Neural crest cell (in vitro differentiated cells): Measurements from ENCODE around the gene CAPN3. TPM values are rescaled to one million over a fixed set of nuclear protein-coding genes. Genes with fewer than 3 reads are reported as not detected.
A peak's percentile ranks its signal among the peaks of the same experiment; 100 is the strongest.

ENCODE experiments used
- DNase-seq: peaks from one replicate; pipeline ENCODE4 v3.0.0; 2021; ENCODE audit warnings: low read depth, mixed read lengths, low spot score
- H3K27ac Mint-ChIP-seq: one replicate; pipeline ENCODE4 v1.8.0; 2021; ENCODE audit warnings: mild to moderate bottlenecking, mixed read lengths; ENCODE audit not compliant: unreplicated experiment
- H3K27me3 Mint-ChIP-seq: 2 replicates; pipeline ENCODE4 v1.8.0; 2021; ENCODE audit warnings: low read depth, mild to moderate bottlenecking, mixed read lengths
- H3K36me3 Mint-ChIP-seq: 2 replicates; pipeline ENCODE4 v1.8.0; 2021; ENCODE audit warnings: low read depth, mild to moderate bottlenecking, mixed read lengths
- H3K4me1 Mint-ChIP-seq: 2 replicates; pipeline ENCODE4 v1.8.0; 2021; ENCODE audit warnings: mixed read lengths
- H3K4me3 Mint-ChIP-seq: one replicate; pipeline ENCODE4 v1.8.0; 2021; ENCODE audit warnings: mild to moderate bottlenecking, mixed read lengths
- H3K9me3 Mint-ChIP-seq: 2 replicates; pipeline ENCODE4 v1.8.0; 2021; ENCODE audit warnings: mixed read lengths
- CTCF ChIP-seq: fragments of 200-600 bp; sonication (generic); conservative IDR thresholded peaks from 2 replicates; pipeline ENCODE4 v1.5.0; 2021; ENCODE audit warnings: antibody characterized with exemption, mild to moderate bottlenecking
- total RNA-seq: library from RNA; stranded (reverse); gene quantifications from 2 replicates; pipeline ENCODE4 v1.2.1, GENCODE V29; 2021

CAPN3 gene
- total RNA-seq, 1 donor from 2014 or later, result 2.7 TPM

DNA sequence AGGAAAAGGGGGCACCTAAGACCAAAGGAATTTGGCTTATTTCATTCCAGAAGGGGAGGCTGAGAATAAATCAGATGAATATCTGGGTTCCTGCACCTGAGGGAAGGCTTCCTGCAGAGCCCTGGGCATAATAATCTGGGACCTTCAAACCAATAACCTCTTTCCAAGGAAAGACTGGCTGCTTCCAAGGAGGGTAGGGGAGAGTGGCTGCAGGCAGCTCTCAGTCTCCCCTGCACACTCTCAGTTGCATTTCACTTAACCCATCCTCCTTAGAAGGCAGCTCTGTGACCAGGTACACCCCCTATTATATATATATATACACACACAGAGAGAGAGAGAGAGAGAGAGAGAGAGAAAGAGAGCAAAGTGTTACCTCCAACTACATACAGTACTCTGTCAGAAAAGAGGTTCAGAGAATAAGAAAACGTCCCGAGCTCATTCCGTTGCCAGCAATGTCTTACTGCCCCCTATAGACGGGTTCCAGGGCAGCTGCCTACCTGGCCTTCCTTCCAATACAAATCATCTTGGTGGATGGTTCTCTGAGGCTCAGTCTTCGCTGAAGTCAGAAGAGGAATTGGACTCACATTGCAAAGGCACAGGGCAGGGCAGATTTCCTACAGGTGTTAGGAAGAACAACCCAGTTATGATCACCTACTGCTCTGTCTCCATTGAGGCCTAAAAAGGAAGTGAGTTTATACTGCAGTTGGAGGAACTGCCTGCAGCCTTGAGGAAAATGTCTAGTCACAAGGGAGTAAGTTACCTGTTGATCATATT, 26.1 kb downstream of the CAPN3 start:
- Mint-ChIP-seq H3K36me3 (no peaks in the 10 kb centered on the region), H3K4me3 (no peak overlapping the region), H3K4me1 (peaks cover 21% of the 10 kb centered on the region), H3K27me3 (no peaks in the 10 kb centered on the region), H3K27ac (no peak overlapping the region), H3K9me3 (no peaks in the 10 kb centered on the region)
- peak; percentile 70 for TF ChIP-seq CTCF
- peak; percentile 40 for DNase-seq

GRCh38 chr15:42385980-42386700, 26.8 kb downstream of the CAPN3 start:
- no peak for DNase-seq
- H3K36me3 Mint-ChIP-seq, result no peaks in the 10 kb centered on the region
- no peaks in the 10 kb centered on the region for H3K27me3 Mint-ChIP-seq
- no peak overlapping the region for H3K27ac Mint-ChIP-seq
- no peak for TF ChIP-seq CTCF
- no peaks in the 10 kb centered on the region for H3K9me3 Mint-ChIP-seq
- H3K4me1 Mint-ChIP-seq, result peaks cover 21% of the 10 kb centered on the region
- H3K4me3 Mint-ChIP-seq, result no peak overlapping the region

- no peak overlapping the region for H3K4me3 Mint-ChIP-seq
- H3K27me3 Mint-ChIP-seq, result no peaks in the 10 kb centered on the region
- peaks cover 25% of the 10 kb centered on the region for H3K4me1 Mint-ChIP-seq
- no peak for TF ChIP-seq CTCF
- no peak for DNase-seq
- no peaks in the 10 kb centered on the region for H3K36me3 Mint-ChIP-seq
- H3K27ac Mint-ChIP-seq, result peak overlapping the region; percentile 2
- H3K9me3 Mint-ChIP-seq, result no peaks in the 10 kb centered on the region
Observed at GRCh38 chr15:42387603-42388002, 28.3 kb downstream of the CAPN3 start.

GRCh38 chr15:42392309-42393024, 33.2 kb downstream of the CAPN3 start:
- H3K4me1 Mint-ChIP-seq, result peaks cover 8% of the 10 kb centered on the region
- no peaks in the 10 kb centered on the region for H3K27me3 Mint-ChIP-seq
- no peak for TF ChIP-seq CTCF
- no peaks in the 10 kb centered on the region for H3K9me3 Mint-ChIP-seq
- no peaks in the 10 kb centered on the region for H3K36me3 Mint-ChIP-seq
- H3K27ac Mint-ChIP-seq, result peak overlapping the region; percentile 83
- DNase-seq, result peak; percentile 35
- no peak overlapping the region for H3K4me3 Mint-ChIP-seq

DNA sequence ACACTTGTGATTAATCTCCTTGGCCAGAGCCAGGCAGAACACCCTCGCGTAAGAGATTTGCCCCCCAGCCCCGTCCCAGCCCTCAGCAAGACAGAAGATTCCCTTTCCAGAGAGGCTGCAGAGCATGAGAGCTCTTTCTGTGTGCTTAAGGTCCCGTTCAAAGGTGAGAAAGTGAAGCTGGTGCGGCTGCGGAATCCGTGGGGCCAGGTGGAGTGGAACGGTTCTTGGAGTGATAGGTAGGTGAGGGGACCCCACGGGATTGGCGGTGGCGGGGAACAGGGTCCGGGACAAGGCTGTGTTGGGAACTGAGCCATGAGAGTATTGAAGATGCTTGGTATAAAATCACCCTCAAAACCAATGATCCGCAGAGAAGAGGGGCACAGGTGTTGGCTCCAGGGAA, 34.8 kb downstream of the CAPN3 start:
- no peak overlapping the region for H3K4me3 Mint-ChIP-seq

More for the DNA sequence above, 34.8 kb downstream of the CAPN3 start:
- no peak for TF ChIP-seq CTCF
- DNase-seq, result no peak
- H3K36me3 Mint-ChIP-seq, result no peaks in the 10 kb centered on the region
- peaks cover 8% of the 10 kb centered on the region for H3K4me1 Mint-ChIP-seq
- no peaks in the 10 kb centered on the region for H3K9me3 Mint-ChIP-seq
- no peaks in the 10 kb centered on the region for H3K27me3 Mint-ChIP-seq
- no peak overlapping the region for H3K27ac Mint-ChIP-seq
